C1 segment of cervical spinal cord (tissue), 14 donors: ENCODE results near the gene TNK1.

Source experiments
- DNase-seq, 14 donors: peaks; one replicate each; lab custom pipeline; 2025; lab: John Stamatoyannopoulos, UW

The TNK1 gene

GRCh38 chr17:7391307-7391706, 10.4 kb downstream of the TNK1 start:
- DNase-seq = no peak

DNA sequence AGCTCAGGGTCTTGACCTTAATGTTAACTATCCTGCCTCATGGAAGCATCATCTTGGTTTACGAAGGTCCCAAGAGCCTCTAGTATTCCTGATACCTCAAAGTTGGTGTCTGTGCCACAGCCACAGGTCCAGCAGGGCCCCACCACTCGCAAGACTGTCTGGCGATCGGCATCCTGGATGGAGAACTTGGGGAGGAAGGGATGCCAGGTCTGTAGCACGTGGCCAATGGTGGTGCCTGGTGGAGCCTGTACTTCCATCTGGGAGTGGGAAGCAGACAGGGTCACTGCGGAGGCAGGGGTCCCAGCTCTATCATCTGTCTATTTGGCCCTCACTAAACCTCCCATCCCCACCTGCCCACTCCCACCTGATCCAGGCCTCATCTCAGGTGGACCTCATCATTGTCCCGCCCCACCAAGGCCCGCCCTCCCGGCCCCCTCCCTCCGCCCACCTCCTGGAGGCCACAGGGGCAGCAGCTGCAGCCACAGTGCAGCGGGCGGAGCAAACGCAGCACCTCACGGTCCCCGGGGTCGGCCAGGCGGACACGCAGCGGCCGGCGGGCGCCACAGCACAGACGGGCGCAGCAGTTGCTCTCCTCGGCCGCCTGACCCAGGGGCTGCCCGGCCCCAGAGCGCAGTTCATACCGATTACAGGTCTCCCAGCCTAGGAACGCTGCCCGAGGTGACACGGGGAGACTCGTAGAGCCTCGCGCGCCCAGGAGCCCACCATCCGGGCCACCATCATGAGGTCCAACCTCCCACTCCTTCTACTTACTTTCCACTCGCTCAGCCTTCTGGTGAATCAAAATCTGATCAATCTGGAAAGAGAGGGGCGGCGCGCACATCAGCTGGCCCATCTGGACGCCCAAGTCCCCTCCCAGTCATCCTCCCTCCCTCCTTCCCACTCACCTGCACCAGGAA, 12.1 kb downstream of the TNK1 start:
- DNase-seq = no peak

DNA sequence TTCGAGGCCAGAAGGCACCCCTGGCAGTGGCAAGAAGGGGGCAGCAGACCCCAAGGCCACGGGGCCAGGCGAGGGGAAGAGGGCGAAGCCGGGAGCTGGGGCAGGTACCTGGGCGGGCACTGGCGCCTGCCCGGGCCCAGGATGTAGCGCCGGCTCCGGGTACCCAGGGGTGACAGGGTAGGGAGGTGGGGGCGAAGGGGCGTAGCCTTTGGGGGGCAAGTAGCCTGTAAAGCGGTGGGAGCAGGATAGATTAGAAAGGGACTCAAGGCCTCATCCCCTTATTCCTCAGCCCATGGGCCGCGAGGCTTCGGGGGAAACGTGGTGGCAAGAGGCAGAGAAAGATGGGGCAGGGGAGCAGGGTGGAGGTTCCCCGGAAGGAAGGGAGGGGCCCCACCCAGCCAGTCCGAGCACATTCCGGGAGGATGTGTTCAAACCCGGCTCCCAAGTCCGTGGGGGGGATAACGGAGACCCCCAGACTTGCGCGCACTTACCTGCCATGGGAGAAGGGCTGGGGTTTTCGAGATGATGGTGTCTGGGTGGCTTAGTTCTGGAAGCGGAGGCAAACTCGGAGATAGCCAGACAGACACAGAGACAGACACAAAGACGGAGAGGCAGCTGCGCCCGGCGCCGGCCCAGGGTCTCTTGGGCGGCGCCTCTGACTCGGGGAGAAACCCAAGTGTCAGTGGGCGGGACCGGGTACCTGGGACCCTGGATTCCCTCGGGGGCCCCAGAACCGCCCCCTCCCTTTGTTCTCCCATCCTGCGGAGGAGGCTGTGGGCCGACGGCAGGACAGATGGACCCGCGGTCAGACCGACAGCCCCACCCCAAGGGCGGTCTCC, 12.9 kb downstream of the TNK1 start:
- DNase-seq = no peak

GRCh38 chr17:7394452-7395191, 13.7 kb downstream of the TNK1 start, which contains the start of gene PLSCR3:
PLSCR3 (minus strand) TSS chr17:7394525; CDS start chr17:7394110, 415 bp downstream.
- peak in 13 of 14 donors; percentile 62 to 93 (median 79) for DNase-seq

- DNase-seq = no peak
These were observed 15.3 kb downstream of the TNK1 start for GRCh38 chr17:7396147-7396546.

- no peak for DNase-seq
These were observed 17.7 kb downstream of the TNK1 start for GRCh38 chr17:7398612-7399011.

DNA sequence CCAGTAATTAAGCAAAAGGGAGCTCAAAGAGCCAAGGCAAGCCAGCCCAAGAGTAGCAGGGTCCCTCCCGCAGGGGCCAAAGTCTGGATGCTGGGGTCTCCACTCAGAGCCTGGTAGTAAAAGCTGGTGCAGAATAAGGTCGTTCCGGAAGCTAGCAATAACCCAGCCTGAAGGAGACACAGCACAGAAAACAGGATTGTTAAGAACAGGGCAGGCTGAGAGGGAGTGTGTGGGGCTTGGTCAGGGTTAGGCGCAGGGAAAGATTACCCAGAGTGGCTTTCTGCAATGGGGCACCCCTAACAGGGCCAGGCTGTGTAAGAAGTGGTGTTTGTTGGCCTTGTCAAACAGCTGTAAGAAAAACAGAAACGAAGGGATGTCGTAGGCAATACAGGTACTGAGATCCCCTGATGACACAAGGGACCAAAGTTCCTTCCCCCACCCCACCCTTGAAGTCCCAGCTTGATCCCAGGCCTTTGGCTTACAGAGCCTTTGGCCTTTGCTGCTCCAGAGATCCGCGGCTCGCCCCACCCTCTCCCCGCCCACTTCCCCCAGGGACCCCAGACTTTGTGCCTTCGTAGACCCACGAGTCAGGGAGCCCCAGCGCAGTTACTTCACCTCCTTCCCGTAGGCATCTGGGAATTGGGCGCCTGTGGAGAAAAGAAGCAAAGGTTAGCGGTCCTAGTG, 22.3 kb downstream of the TNK1 start:
- DNase-seq = no peak

DNA sequence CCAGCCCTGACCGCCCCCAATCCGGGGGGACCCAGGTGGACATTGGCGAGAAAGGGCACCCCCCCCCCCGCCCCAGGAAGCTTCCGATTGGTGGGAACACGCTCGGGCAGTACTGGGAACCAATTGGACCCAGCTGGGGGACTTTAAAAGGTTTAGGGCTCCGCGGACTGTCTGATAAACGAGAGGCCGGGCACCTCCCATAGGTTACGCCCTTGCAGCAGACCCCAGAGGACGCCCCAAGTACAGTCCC, 22.8 kb downstream of the TNK1 start:
- DNase-seq = no peak

GRCh38 chr17:7403977-7404736, 23.3 kb downstream of the TNK1 start, which contains the start of gene TMEM256:
TMEM256 (minus strand) TSS chr17:7404097; CDS start chr17:7404084, 13 bp downstream.
- DNase-seq = peak; percentile 94 to 100 (median 99)

DNA sequence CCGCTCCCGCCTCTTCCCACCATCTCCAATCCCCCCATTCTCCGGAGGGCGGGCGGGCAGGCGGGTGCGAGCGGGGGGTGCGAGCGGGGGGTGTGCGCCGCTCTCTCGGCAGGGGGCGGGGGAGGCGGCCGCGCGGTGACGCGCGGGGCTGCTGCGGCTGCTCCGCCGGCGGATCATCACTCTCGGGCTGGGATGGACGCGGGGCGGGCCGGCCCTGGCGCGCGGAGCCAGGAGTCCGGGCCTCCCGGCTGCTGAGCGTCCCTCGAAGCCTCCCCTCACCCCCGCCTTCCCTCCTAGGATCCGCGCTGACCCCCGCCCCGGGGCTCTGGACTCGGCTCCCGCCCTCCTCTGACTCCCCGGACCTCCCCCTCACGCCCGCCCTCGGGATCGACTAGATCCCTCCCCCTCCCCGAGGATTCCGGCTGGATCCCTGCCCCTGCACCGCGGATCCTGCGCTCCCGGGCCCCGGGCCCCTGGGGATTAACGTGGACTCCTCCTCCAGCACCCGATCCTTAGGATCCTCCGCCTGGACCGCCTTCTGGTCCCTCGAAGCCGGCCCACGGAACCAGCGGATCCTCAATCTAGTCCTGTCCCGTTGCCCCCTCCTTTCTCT, 24.0 kb downstream of the TNK1 start:
- peak in 6 of 14 donors; percentile 6 to 97 (median 78) for DNase-seq

- peak in 7 of 14 donors; percentile 28 to 58 (median 38) for DNase-seq
These were observed 24.7 kb downstream of the TNK1 start for GRCh38 chr17:7405350-7406234.

DNA sequence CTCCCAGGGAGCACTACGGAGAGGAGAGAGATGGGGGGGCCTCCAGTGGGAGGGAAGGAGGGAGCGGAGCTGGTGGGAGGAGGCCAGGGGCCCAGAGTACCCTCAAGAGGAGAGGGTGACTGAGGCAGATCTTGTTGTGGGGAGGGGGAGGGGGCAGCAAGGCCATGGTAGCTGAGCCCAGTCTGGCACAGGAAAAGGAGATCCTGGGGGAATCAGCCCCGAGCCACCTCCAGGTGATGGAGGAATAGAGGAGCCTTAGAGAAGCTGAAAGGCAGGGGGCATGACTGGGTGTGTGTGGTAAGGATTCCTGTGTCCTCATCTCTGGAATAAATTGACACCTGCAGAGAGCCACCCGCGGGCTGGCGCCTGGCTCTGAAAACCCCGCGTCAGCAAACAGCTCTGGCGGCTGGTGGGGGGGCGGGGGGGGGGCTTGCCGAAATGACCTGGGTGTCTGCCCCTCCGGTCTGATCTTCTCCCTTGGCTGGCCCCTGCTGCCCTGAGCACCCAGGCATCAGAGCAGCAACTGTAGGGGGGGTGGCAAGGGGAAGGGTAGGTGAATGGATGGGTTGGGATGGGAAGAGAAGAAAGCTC, 25.4 kb downstream of the TNK1 start:
- DNase-seq = peak in 1 of 14 donors; percentile 33

GRCh38 chr17:7407082-7407481, 26.2 kb downstream of the TNK1 start:
- DNase-seq = no peak

- no peak for DNase-seq
These were observed 26.8 kb downstream of the TNK1 start, which contains the start of gene NLGN2 for GRCh38 chr17:7407485-7408251. NLGN2 (plus strand) TSS chr17:7407845; CDS start chr17:7408256, 411 bp downstream.

DNA sequence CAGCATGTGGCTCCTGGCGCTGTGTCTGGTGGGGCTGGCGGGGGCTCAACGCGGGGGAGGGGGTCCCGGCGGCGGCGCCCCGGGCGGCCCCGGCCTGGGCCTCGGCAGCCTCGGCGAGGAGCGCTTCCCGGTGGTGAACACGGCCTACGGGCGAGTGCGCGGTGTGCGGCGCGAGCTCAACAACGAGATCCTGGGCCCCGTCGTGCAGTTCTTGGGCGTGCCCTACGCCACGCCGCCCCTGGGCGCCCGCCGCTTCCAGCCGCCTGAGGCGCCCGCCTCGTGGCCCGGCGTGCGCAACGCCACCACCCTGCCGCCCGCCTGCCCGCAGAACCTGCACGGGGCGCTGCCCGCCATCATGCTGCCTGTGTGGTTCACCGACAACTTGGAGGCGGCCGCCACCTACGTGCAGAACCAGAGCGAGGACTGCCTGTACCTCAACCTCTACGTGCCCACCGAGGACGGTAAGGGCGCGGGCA, 27.4 kb downstream of the TNK1 start:
- DNase-seq = no peak

DNA sequence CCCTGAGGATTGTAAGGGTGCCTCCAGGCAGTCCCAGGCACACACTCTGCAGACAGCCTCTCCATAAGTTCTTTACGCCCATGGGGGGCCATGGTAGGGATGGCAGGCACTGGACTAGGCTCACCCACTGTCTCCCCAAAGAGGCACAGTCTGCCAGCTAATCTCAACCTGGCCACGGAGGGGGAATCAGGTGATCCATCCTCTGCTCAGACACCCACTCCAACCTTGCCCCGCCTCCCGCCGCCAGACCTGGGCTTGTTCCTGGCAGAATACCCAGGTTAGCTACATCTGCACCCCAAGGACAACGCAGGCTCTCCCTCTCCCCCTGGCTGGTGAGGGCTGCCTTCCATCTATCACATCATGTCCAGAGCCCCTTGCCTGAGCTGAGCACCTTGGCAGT, 28.0 kb downstream of the TNK1 start:
- no peak for DNase-seq

DNA sequence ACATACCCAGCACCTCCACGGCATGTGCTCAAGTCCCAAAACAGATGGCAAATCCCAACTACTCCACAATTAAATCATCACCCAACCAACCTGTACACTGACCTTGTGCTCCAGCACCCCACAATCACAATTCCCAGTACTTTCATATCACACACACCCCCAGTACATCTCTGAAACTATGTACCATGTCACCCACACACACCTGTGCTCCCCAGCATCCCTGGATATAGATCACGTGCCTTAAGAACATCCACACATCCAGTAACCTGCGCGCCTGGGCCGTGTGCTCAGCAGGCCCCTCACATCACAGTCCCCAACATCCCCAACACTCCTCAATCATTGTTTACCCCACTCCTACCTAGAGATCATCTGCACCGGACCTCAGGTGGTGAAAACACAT, 28.8 kb downstream of the TNK1 start:
- no peak for DNase-seq
